Gastroesophageal sphincter (tissue), 3 donors: ENCODE results near the gene PRDM12.

Experiments
- EP300 ChIP-seq: sonication (generic); formaldehyde crosslinking; IDR thresholded peaks from one replicate; pipeline ENCODE4 v1.6.1; 2017; ENCODE audit warnings: antibody characterized with exemption, mild to moderate bottlenecking
- POLR2A ChIP-seq, 2 donors: fragments of 450-650 bp; IDR thresholded peaks; one replicate each; pipeline ENCODE4 v1.6.1; 2017; ENCODE audit warnings: antibody characterized with exemption in 2 of 2, mild to moderate bottlenecking in 2 of 2, moderate library complexity in 1 of 2
- TF ChIP-seq, protein P1 (sequence below), 4 experiments: fragments of 200-600 bp in 2 of 4; fragments of 450-650 bp in 2 of 4; sonication (generic) in 1 of 4; IDR thresholded peaks; one replicate each; pipeline ENCODE4 v1.5.1; 2017 to 2019; ENCODE audit warnings: antibody characterized with exemption in 4 of 4, mild to moderate bottlenecking in 2 of 4, moderate library complexity in 2 of 4

DNA sequence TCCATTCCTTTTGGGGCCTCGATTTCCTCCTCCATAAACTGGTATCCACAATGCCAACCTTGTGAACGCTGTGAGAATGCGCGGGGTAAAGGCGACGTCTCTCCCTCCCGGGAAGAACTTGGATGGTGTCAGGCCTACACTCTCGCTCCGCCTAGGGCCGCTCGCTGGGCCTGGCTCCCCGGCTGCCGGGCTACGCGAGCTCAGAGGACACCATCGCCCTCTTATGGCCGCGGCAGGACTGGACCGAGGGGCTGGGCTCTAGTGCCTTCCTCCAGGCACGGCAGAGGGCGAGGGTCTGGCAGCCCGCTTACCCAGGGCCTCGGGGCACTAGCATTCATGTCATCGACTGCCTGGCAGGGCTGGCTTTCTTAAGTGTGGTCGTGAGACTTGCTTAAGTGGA, 27.9 kb downstream of the PRDM12 start:
- TF ChIP-seq, protein P1, sequence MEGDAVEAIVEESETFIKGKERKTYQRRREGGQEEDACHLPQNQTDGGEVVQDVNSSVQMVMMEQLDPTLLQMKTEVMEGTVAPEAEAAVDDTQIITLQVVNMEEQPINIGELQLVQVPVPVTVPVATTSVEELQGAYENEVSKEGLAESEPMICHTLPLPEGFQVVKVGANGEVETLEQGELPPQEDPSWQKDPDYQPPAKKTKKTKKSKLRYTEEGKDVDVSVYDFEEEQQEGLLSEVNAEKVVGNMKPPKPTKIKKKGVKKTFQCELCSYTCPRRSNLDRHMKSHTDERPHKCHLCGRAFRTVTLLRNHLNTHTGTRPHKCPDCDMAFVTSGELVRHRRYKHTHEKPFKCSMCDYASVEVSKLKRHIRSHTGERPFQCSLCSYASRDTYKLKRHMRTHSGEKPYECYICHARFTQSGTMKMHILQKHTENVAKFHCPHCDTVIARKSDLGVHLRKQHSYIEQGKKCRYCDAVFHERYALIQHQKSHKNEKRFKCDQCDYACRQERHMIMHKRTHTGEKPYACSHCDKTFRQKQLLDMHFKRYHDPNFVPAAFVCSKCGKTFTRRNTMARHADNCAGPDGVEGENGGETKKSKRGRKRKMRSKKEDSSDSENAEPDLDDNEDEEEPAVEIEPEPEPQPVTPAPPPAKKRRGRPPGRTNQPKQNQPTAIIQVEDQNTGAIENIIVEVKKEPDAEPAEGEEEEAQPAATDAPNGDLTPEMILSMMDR (IDR thresholded peaks at IDR 0.05) = peak in 2 of 4 experiments; percentile 7 to 14
- TF ChIP-seq EP300 (no peak), POLR2A (IDR thresholded peaks at IDR 0.05) (no peak)
